Nucleus accumbens (tissue), 56 donors: ENCODE data around the gene CMTM2.
"Not testable (repeated sequence)": the region's sequence is repeated elsewhere in the genome, so short reads cannot be mapped to it uniquely, and the experiment has no call there.

Source experiments
- DNase-seq, 56 donors: peaks; one replicate each; lab custom pipeline; 2025; lab: John Stamatoyannopoulos, UW

CMTM2 gene

DNA sequence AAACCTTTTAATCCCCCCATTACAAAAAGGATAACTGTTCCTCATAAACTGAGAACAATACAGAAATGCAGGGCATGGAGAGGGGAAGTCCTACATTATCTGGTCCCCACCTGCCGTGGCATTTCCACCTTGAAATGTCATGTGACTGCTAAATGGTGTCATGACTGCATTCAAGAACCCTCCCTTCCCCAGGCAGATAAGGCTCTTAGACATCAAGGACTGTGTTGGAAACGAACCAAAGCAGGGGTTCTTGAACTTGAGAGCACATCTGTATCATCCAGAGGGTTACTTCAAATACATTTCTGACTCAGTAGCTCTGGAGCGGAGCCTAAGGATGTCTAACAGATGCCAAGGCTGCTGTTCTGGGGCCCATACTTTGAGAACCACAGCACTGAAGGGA lies 43.6 kb downstream of the CMTM2 start:
- no peak for DNase-seq

DNA sequence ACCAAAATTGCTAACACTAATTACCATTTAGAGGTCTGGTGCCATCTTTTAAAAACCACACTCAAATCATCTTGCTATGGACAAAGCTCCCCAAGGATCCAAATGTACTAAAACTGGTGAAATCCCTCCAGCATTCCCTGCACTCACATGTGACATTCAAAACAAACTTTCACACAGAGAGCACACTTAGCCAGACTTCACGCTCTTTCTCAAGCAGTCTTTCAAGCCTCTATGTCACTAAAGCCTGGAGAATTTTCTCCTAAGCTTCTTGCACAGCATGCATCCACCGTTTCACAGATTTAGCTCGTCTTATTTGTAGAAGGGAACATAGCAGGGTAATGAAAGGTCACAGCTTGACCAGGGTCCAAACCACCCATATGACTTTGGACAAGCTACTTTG lies 44.5 kb downstream of the CMTM2 start:
- DNase-seq = no peak

DNA sequence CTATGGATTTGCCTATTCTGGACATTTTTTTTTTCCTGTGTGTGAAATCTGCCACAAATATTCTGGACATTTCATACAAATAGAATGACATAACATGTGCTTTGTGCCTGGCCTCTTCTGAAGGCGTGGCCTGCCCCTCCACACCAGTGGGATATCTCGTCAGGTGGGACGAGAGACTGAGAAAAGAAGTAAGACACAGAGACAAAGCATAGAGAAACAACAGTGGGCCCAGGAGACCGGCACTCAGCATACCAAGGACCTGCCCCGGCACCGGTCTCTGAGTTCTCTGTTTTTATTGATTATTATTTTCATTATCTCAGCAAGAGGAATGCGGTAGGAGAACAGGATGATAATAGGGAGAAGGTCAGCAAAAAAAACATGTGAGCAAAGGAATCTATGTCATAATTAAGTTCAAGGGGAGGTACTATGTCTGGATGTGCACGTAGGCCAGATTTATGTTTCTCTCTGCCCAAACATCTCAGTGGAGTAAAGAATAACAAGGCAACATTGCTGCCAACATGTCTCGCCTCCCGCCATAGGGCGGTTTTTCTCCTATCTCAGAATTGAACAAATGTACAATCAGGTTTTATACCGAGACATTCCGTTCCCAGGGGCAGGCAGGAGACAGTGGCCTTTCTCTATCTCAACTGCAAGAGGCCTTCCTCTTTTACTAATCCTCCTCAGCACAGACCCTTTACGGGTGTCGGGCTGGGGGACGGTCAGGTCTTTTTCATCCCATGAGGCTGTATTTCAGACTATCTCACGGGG lies 48.5 kb downstream of the CMTM2 start:
- not testable (repeated sequence) for DNase-seq

DNA sequence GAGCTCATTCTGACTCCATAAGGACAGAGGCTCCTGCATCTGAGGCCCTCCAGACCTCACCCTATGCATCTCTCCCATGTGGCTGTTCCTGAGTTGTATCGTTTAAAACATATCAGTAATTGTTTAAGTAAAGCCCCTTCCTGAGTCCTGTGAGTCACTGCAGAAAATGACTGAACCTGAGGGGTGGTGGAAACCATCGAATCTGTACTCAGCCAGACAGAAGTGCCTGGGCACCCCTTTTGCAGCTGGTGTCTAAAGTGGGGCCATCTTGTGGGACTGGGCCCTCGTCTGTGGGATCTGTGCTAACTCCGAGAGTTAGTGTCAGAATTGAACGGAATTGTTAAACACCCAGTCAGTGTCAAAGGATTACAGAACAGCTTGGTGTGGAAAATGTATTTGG lies 50.6 kb downstream of the CMTM2 start:
- DNase-seq = no peak

DNA sequence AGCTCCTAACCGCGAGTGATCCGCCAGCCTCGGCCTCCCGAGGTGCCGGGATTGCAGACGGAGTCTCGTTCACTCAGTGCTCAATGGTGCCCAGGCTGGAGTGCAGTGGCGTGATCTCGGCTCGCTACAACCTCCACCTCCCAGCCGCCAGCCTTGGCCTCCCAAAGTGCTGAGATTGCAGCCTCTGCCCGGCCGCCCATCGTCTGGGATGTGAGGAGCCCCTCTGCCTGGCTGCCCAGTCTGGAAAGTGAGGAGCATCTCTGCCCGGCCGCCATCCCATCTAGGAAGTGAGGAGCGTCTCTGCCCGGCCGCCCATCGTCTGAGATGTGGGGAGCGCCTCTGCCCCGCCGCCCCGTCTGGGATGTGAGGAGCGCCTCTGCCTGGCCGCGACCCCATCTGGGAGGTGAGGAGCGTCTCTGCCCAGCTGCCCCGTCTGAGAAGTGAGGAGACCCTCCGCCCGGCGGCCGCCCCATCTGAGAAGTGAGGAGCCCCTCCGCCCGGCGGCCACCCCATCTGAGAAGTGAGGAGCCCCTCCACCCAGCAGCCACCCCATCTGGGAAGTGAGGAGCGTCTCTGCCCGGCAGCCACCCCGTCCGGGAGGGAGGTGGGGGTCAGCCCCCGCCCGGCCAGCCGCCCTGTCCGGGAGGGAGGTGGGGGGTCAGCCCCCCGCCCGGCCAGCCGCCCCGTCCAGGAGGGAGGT lies 51.4 kb downstream of the CMTM2 start:
- not testable (repeated sequence) for DNase-seq

DNA sequence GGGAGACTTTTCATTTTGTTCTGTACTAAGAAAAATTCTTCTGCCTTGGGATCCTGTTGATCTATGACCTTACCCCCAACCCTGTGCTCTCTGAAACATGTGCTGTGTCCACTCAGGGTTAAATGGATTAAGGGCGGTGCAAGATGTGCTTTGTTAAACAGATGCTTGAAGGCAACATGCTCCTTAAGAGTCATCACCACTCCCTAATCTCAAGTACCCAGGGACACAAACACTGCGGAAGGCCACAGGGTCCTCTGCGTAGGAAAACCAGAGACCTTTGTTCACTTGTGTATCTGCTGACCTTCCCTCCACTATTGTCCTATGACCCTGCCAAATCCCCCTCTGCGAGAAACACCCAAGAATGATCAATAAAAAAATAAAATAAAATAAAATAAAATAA lies 52.3 kb downstream of the CMTM2 start:
- DNase-seq = not testable (repeated sequence)

DNA sequence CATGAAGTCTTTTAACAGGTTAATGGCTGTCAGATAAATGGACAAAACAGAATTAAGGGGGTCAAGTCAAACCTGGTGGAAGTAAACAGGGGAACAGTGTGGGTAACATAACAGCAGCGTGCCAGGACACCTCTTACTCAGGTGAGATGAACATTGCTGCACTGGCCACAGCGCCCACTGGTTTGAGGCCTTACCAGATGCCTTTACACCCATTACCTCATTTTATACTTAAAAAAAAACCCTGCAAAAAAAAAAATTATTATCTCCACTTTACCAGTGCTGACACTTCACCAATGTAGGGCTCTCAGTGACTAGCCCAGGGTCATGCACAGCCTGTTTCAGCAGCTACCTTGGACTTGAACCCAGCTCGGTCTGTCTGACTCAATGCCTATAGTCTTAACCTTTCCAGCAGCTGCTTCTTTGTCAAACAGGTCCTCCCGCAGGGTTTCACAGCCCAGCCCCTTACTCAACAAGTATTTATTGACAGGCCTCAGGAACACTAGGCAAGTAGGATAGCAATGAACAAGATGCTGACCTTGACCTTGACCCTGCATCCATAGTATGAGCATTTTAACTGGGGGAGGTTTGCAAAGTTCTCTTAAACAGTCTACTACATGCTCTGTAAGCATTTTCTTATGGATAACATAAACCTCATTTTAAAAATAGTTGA lies 55.4 kb downstream of the CMTM2 start:
- no peak for DNase-seq

DNA sequence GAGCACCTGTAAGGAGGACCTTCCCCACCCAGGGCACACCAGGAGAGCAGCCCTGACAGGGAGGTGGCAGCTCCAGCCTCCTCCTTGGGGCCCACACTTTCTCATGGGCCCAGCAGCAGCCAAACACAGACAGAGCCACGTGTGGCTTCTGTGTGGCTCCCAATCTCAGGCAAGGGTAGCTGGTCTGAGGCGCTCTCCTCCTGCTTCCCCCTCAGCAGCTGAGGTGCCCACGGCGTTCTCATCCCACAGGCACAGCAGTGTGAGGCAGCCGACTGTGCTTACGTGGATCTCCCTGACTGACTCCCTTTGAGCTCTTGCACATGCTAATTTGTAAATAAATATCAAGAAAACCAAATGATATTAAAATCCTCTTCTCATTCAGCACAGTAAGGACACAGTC lies 56.1 kb downstream of the CMTM2 start:
- no peak for DNase-seq

DNA sequence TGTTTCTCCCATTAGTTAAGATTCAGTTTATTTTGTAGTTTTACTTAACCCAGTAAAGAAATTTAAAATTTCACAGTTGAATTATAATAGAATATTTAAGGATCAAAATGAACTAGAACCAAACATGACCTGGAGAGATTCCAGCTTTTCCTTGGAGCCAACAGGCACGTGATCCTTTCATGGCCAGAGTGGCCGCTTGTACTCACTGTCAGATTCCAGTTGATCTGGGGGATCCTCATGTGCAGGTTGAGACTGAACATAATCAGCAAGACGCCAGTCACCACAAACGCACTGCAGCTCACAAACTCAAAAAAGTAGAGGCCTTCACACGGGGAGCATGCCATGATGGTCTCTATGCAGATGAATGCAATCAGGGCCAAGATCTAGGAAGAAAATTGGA lies 56.9 kb downstream of the CMTM2 start:
- DNase-seq = no peak

DNA sequence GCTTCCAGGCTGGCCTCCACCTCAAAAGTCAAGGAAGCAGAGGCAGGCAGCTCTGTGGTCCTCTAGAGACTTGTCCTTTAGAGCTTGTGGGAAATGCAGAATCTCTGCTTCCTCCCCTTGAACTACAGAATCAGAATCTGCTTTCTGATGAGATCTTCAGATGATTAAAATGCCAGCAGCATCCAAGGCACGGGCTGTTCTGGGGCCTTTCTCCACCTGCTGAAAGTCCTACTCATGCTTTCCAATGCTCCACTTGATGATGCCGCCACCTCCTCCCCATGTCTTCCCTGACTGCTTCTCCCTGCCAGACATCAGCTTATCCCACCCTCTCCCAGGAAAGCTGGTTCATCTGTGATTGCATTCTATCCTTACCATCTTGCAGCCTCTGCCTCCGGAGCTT lies 58.5 kb downstream of the CMTM2 start:
- no peak for DNase-seq
